MG63 (cell line): ENCODE data around the gene CDC42EP3. TPM values are rescaled to one million over a fixed set of nuclear protein-coding genes. Genes with fewer than 3 reads are reported as not detected.

Source experiments
- DNase-seq: peaks from one replicate; pipeline ENCODE4 v3.0.0-alpha.2; 2020
- H3K27me3 ChIP-seq: fragments of 250-450 bp; sonication (Bioruptor Pico); 2 replicates; pipeline ENCODE4 v1.5.1; 2020; ENCODE audit warnings: mild to moderate bottlenecking, moderate library complexity
- H3K36me3 ChIP-seq: fragments of 250-450 bp; sonication (Bioruptor Pico); 2 replicates; pipeline ENCODE4 v1.5.1; 2020; ENCODE audit warnings: mild to moderate bottlenecking, moderate library complexity
- H3K4me3 ChIP-seq: fragments of 250-450 bp; sonication (Bioruptor Pico); 2 replicates; pipeline ENCODE4 v1.5.1; 2020; ENCODE audit warnings: mild to moderate bottlenecking, moderate library complexity
- H3K9me3 ChIP-seq: fragments of 250-450 bp; sonication (Bioruptor Pico); 2 replicates; pipeline ENCODE4 v1.5.1; 2020; ENCODE audit warnings: mild to moderate bottlenecking, moderate library complexity
- total RNA-seq: library from RNA; depleted of rRNA; stranded (reverse); fragments of >200 nt; shearing (Covaris generic); gene quantifications from 2 replicates; pipeline ENCODE4 v1.2.3, GENCODE V29; 2014; ENCODE audit warnings: low replicate concordance

Gene CDC42EP3
- total RNA-seq, 1 experiment from 2014 or later, result 32.4 TPM

DNA sequence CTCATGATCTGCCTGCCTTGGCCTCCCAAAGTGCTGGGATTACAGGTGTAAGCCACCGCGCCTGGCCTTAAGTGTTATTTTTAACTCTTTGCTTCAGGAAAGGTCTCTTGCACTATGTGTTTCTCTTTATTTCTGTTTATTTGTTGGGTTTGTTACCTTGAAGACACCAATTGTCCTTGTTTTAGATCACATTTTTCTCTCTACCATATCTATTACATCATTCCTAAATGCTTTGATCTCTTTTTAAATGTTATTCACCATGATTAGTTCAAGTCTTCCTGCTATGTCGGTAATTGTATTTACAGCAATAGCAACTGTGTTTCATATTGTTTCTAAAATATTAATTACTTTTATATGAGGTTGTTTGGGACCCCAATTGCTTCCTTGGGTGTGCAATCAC is 77.7 kb downstream of the CDC42EP3 start:
- no peaks in the 10 kb centered on the region for H3K36me3 ChIP-seq
- no peak overlapping the region for H3K4me3 ChIP-seq
- DNase-seq, result no peak
- H3K27me3 ChIP-seq, result no peaks in the 10 kb centered on the region
- H3K9me3 ChIP-seq, result peaks cover 11% of the 10 kb centered on the region

GRCh38 chr2:37593024-37593423 is 78.4 kb downstream of the CDC42EP3 start:
- Histone ChIP-seq H3K36me3 (no peaks in the 10 kb centered on the region), H3K27me3 (no peaks in the 10 kb centered on the region), H3K4me3 (no peak overlapping the region), H3K9me3 (peaks cover 11% of the 10 kb centered on the region)
- no peak for DNase-seq
